GM20000 (cell line): ENCODE results near the gene ACCSL.

ENCODE experiments used
- DNase-seq: peaks from one replicate; pipeline ENCODE4 v3.0.0; 2012; ENCODE audit warnings: low spot score
- CTCF ChIP-seq: IDR thresholded peaks from 2 replicates; pipeline ENCODE4 v1.5.1; 2012; ENCODE audit warnings: mild to moderate bottlenecking, control low read depth; ENCODE audit errors: extremely low read depth, missing control alignments

Gene ACCSL

GRCh38 chr11:44018829-44019228, 29.0 kb upstream of the ACCSL start:
- TF ChIP-seq CTCF: no peak
- DNase-seq: no peak

- no peak for TF ChIP-seq CTCF
- no peak for DNase-seq
These were observed 22.8 kb upstream of the ACCSL start for GRCh38 chr11:44024977-44025376.

GRCh38 chr11:44025727-44026126, 22.1 kb upstream of the ACCSL start:
- no peak for DNase-seq
- TF ChIP-seq CTCF: no peak

- no peak for TF ChIP-seq CTCF
- DNase-seq: no peak
These were observed 19.4 kb upstream of the ACCSL start for GRCh38 chr11:44028401-44028800.

GRCh38 chr11:44028816-44029506, 18.8 kb upstream of the ACCSL start:
- DNase-seq: no peak
- no peak for TF ChIP-seq CTCF

GRCh38 chr11:44029507-44029845, 18.3 kb upstream of the ACCSL start:
- no peak for DNase-seq

More at GRCh38 chr11:44029507-44029845, 18.3 kb upstream of the ACCSL start:
- no peak for TF ChIP-seq CTCF
